CD14-positive monocyte (primary cell): Measurements from ENCODE around the gene ATPAF1. TPM values are rescaled to one million over a fixed set of nuclear protein-coding genes. Genes with fewer than 3 reads are reported as not detected.

Experiments
- DNase-seq, 3 donors: peaks; one replicate each; pipeline ENCODE4 v3.0.0-alpha.2; 2011 to 2022
- H2AFZ ChIP-seq: 2 replicates; pipeline ENCODE4 v1.6.0; 2012; ENCODE audit warnings: mild to moderate bottlenecking, low read depth, low read length, inconsistent platforms; ENCODE audit not compliant: insufficient read depth, poor library complexity, severe bottlenecking
- H3K27ac ChIP-seq, 2 donors: 1 replicate in 1 of 2; 2 replicates in 1 of 2; pipeline ENCODE4 v1.5.1; 2012 to 2013; ENCODE audit warnings: low read length in 2 of 2, control low read depth in 1 of 2, inconsistent platforms in 1 of 2, low read depth in 1 of 2, mild to moderate bottlenecking in 1 of 2
- H3K27me3 ChIP-seq, 2 donors: one replicate each; pipeline versions ENCODE4 v1.6.0 to v1.6.1; 2011 to 2013; ENCODE audit warnings: low read length in 2 of 2; ENCODE audit not compliant: control insufficient read depth in 2 of 2, insufficient read depth in 2 of 2
- H3K36me3 ChIP-seq, 2 donors: replicated peaks in 1 of 2; 1 replicate in 1 of 2; 2 replicates in 1 of 2; pipeline versions ENCODE4 v1.5.1 to v1.6.1; 2012 to 2013; ENCODE audit warnings: low read length in 2 of 2, control low read depth in 1 of 2, inconsistent platforms in 1 of 2, mild to moderate bottlenecking in 1 of 2; ENCODE audit not compliant: insufficient read depth in 2 of 2, control insufficient read depth in 1 of 2
- H3K4me1 ChIP-seq, 2 donors: 1 replicate in 1 of 2; 2 replicates in 1 of 2; pipeline versions ENCODE4 v1.5.1 to v1.6.1; 2012 to 2013; ENCODE audit warnings: low read length in 2 of 2, control low read depth in 1 of 2, inconsistent platforms in 1 of 2, mild to moderate bottlenecking in 1 of 2, moderate library complexity in 1 of 2; ENCODE audit not compliant: insufficient read depth in 2 of 2, control insufficient read depth in 1 of 2
- H3K4me2 ChIP-seq: replicated peaks from 2 replicates; pipeline ENCODE3; 2012; ENCODE audit warnings: low read length, moderate library complexity, mild to moderate bottlenecking; ENCODE audit not compliant: poor library complexity, severe bottlenecking; ENCODE audit errors: extremely low read depth
- H3K4me3 ChIP-seq, 3 experiments: fragments of 200-600 bp in 1 of 3; sonication (generic) in 1 of 3; replicated peaks in 1 of 3; 1 replicate in 2 of 3; 2 replicates in 1 of 3; pipeline ENCODE4 v1.5.1; 2011 to 2013; ENCODE audit warnings: low read length in 3 of 3, mild to moderate bottlenecking in 3 of 3, control low read depth in 2 of 3, low read depth in 2 of 3, inconsistent platforms in 1 of 3, moderate library complexity in 1 of 3
- H3K79me2 ChIP-seq: 2 replicates; pipeline ENCODE4 v1.6.0; 2012; ENCODE audit warnings: mild to moderate bottlenecking, control low read depth, inconsistent platforms, low read length, moderate library complexity; ENCODE audit not compliant: insufficient read depth
- H3K9ac ChIP-seq: 2 replicates; pipeline ENCODE4 v1.6.0; 2017; ENCODE audit warnings: low read length, mild to moderate bottlenecking; ENCODE audit not compliant: insufficient read depth, poor library complexity, severe bottlenecking
- H3K9me3 ChIP-seq, 2 donors: replicated peaks in 1 of 2; 1 replicate in 1 of 2; 2 replicates in 1 of 2; pipeline versions ENCODE4 v1.5.1 to v1.6.1; 2012 to 2013; ENCODE audit warnings: low read length in 2 of 2, control low read depth in 1 of 2; ENCODE audit not compliant: control insufficient read depth in 1 of 2, insufficient read depth in 1 of 2
- H4K20me1 ChIP-seq: 2 replicates; pipeline ENCODE4 v1.6.0; 2012; ENCODE audit warnings: mild to moderate bottlenecking, low read length, control low read depth, moderate library complexity; ENCODE audit not compliant: insufficient read depth
- H3K27ac Mint-ChIP-seq, 7 donors: one replicate each; pipeline ENCODE4 v1.8.0; 2020; ENCODE audit warnings: mild to moderate bottlenecking in 7 of 7, mixed read lengths in 7 of 7, moderate library complexity in 6 of 7, inconsistent platforms in 2 of 7
- H3K27me3 Mint-ChIP-seq, 3 donors: one replicate each; pipeline ENCODE4 v1.8.0; 2021 to 2022; ENCODE audit warnings: low read depth in 3 of 3, mild to moderate bottlenecking in 3 of 3, mixed read lengths in 3 of 3, moderate library complexity in 3 of 3, inconsistent platforms in 1 of 3
- H3K36me3 Mint-ChIP-seq, 2 donors: one replicate each; pipeline ENCODE4 v1.8.0; 2020; ENCODE audit warnings: mixed read lengths in 2 of 2, inconsistent platforms in 1 of 2, mild to moderate bottlenecking in 1 of 2
- H3K4me1 Mint-ChIP-seq: one replicate; pipeline ENCODE4 v1.8.0; 2020; ENCODE audit warnings: mild to moderate bottlenecking, mixed read lengths
- H3K4me3 Mint-ChIP-seq, 2 donors: one replicate each; pipeline ENCODE4 v1.8.0; 2020; ENCODE audit warnings: mild to moderate bottlenecking in 2 of 2, mixed read lengths in 2 of 2, moderate library complexity in 1 of 2
- H3K9me3 Mint-ChIP-seq, 7 donors: one replicate each; pipeline ENCODE4 v1.8.0; 2020 to 2022; ENCODE audit warnings: mixed read lengths in 7 of 7, mild to moderate bottlenecking in 6 of 7, moderate library complexity in 6 of 7, inconsistent platforms in 2 of 7
- CTCF ChIP-seq: fragments of 200-600 bp; IDR thresholded peaks from one replicate; pipeline ENCODE4 v1.8.0; 2022; ENCODE audit warnings: antibody characterized with exemption, mild to moderate bottlenecking
- WGBS: methylation state at CpG from one replicate; pipeline ENCODE4 v1.1.5; 2013; ENCODE audit warnings: missing lambda C conversion rate; ENCODE audit not compliant: insufficient coverage; 5-methylcytosine and 5-hydroxymethylcytosine counted together
- intact Hi-C, 2 donors: fragments of 100-400 bp; cut with micrococcal nuclease; formaldehyde crosslinking; loops; one replicate each; pipeline versions ENCODE4 v1.15.0 to v1.15.1; 2023
- polyA plus RNA-seq, 3 donors: library from polyadenylated mRNA; depleted of rRNA in 1 of 3; unstranded in 2 of 3; stranded (reverse) in 1 of 3; fragments of 300-500 nt in 2 of 3; fragments of >200 nt in 1 of 3; fragmentation: Illumina TruSeq in 2 of 3; gene quantifications; 1 replicate in 2 of 3; 2 replicates in 1 of 3; pipeline ENCODE4 v1.2.3, GENCODE V29; 2012 to 2021

Gene ATPAF1
- polyA plus RNA-seq, 3 donors, result 16.9 to 45.4 (median 33.4) TPM

- no peaks in the 10 kb centered on the region for H3K27me3 ChIP-seq
- peaks cover 24 to 30% of the 10 kb centered on the region in 2 donors for H3K4me1 ChIP-seq
- WGBS, result 92% methylated on average over 5 of the region's 5 CpGs
- H3K9ac ChIP-seq, result no peak overlapping the region
- no peak overlapping the region for H2AFZ ChIP-seq
- no peak for DNase-seq
- TF ChIP-seq CTCF, result no peak
- no peak overlapping the region for H3K27ac ChIP-seq
- H3K27me3 Mint-ChIP-seq, result peaks cover 0 to 7% (median 3%) of the 10 kb centered on the region in 3 donors
- H3K27ac Mint-ChIP-seq, result no peak overlapping the region
- H4K20me1 ChIP-seq, result peaks cover 14% of the 10 kb centered on the region
- H3K36me3 Mint-ChIP-seq, result no peaks in the 10 kb centered on the region
- peaks cover 34% of the 10 kb centered on the region for H3K4me1 Mint-ChIP-seq
- H3K79me2 ChIP-seq, result peaks cover 20% of the 10 kb centered on the region
- intact Hi-C loops, result loop anchor here (5.0 to 10.0 kb wide), 2 partner anchors 37 to 95 kb away; partner anchors contain the start of gene EFCAB14 (in 1 of the 2)
- no peak overlapping the region for H3K4me2 ChIP-seq
- H3K9me3 Mint-ChIP-seq, result no peaks in the 10 kb centered on the region
- H3K4me3 Mint-ChIP-seq, result no peak overlapping the region
- H3K4me3 ChIP-seq, result no peak overlapping the region
- H3K36me3 ChIP-seq, result no peaks in the 10 kb centered on the region
- no peaks in the 10 kb centered on the region for H3K9me3 ChIP-seq
These were observed 48.4 kb downstream of the ATPAF1 start for GRCh38 chr1:46619656-46620258.

GRCh38 chr1:46618754-46619415, 49.3 kb downstream of the ATPAF1 start:
- Mint-ChIP-seq H3K36me3 (no peaks in the 10 kb centered on the region), H3K27me3 (peaks cover 0 to 7% (median 3%) of the 10 kb centered on the region in 3 donors), H3K27ac (peak overlapping the region in 2 of 7 donors; percentile 18 to 51), H3K9me3 (no peaks in the 10 kb centered on the region), H3K4me3 (no peak overlapping the region), H3K4me1 (peaks cover 43% of the 10 kb centered on the region)
- intact Hi-C loops, result loop anchor here (5.0 to 10.0 kb wide), 2 partner anchors 37 to 96 kb away; partner anchors contain the start of gene EFCAB14 (in 1 of the 2)
- no peak overlapping the region for H2AFZ ChIP-seq
- no peaks in the 10 kb centered on the region for H3K27me3 ChIP-seq
- peaks cover 28% of the 10 kb centered on the region for H3K79me2 ChIP-seq
- H3K36me3 ChIP-seq, result no peaks in the 10 kb centered on the region
- peaks cover 22% of the 10 kb centered on the region for H4K20me1 ChIP-seq
- no peak overlapping the region for H3K27ac ChIP-seq
- no peak overlapping the region for H3K4me3 ChIP-seq
- H3K9ac ChIP-seq, result no peak overlapping the region
- no peak for DNase-seq
- WGBS, result no CpG with 5 or more reads among the region's 4 CpGs
- H3K4me1 ChIP-seq, result peaks cover 32 to 39% of the 10 kb centered on the region in 2 donors
- TF ChIP-seq CTCF, result no peak
- H3K9me3 ChIP-seq, result no peaks in the 10 kb centered on the region
- H3K4me2 ChIP-seq, result no peak overlapping the region
